HUDEP-2 (cell line): ENCODE measurements around the gene MGLL.

Experiments
- DNase-seq, 76 experiments: peaks; one replicate each; lab custom pipeline; 2025; ENCODE audit not compliant: unreplicated experiment in 76 of 76; lab: John Stamatoyannopoulos, UW

Gene MGLL

GRCh38 chr3:127680146-127680661 lies 142.1 kb downstream of the MGLL start:
- DNase-seq, result no peak

GRCh38 chr3:127679534-127680145 lies 142.7 kb downstream of the MGLL start:
- no peak for DNase-seq

GRCh38 chr3:127678611-127679533 lies 143.4 kb downstream of the MGLL start:
- DNase-seq, result no peak

- DNase-seq, result no peak
Measured at GRCh38 chr3:127678315-127678599, 144.1 kb downstream of the MGLL start.

- DNase-seq, result no peak
Measured at GRCh38 chr3:127677541-127678314, 144.6 kb downstream of the MGLL start.

- DNase-seq, result no peak
Measured at GRCh38 chr3:127676921-127677351, 145.4 kb downstream of the MGLL start.

- DNase-seq, result no peak
Measured at GRCh38 chr3:127676456-127676855, 145.9 kb downstream of the MGLL start.

- DNase-seq, result no peak
Measured at GRCh38 chr3:127675651-127676391, 146.5 kb downstream of the MGLL start.

GRCh38 chr3:127674790-127675189 lies 147.5 kb downstream of the MGLL start:
- no peak for DNase-seq

GRCh38 chr3:127674101-127674721 lies 148.1 kb downstream of the MGLL start:
- DNase-seq, result no peak

- DNase-seq, result peak in 6 of 76 experiments; percentile 9 to 45 (median 27)
Measured at GRCh38 chr3:127673191-127674100, 148.9 kb downstream of the MGLL start.

GRCh38 chr3:127672429-127673190 lies 149.7 kb downstream of the MGLL start, which contains the start of gene ABTB1:
TSS of gene ABTB1 (plus strand) at chr3:127672952. CDS start at chr3:127673026, 74 bp downstream.
- DNase-seq, result peak in 70 of 76 experiments; percentile 3 to 86 (median 68)

- peak in 4 of 76 experiments; percentile 10 to 35 (median 24) for DNase-seq
Measured at GRCh38 chr3:127671523-127672428, 150.5 kb downstream of the MGLL start.

- DNase-seq, result no peak
Measured at GRCh38 chr3:127670761-127671522, 151.4 kb downstream of the MGLL start.

GRCh38 chr3:127670229-127670559 lies 152.1 kb downstream of the MGLL start:
- no peak for DNase-seq

GRCh38 chr3:127669541-127670228 lies 152.6 kb downstream of the MGLL start:
- no peak for DNase-seq
